ENCODE data around the gene JUP.

JUP gene

DNA sequence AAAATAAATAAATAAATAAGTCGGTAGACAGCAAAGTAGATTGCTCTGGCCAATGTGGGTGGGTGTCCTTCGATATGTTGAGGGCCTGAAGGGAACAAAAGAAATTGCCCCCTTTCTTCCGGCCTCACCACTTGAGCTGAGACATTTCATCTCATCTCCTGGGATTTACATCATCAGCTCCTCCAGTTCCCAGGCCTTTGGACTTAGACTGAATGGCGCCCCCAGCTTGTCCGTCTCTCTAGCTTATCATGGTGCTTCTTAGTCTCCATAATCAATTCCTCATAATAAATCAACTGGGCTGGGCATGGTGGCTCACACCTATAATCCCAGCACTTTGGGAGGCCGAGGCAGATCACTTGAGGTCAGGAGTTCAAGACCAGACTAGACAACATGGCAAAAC is 38.2 kb downstream of the JUP start:
- no peak for DNase-seq

DNA sequence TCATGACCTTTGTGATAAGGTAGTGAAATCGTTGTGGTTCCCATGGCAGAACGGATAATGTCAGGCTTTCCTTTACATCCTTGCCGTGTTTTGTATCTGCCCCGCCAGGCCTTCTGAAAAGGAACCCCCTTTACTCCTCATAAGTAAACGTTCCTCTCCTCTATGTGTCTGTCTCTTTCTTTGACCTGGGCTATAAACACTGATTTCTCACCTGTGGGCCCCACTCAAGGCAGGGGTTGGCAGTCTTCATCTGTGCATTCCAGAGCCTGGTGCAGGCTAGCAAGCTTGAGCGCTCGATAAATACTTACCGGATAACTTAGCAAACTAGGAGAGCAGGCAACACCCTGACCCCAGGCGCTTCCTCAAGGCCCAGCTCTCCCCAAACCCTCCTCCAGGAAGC is 44.8 kb downstream of the JUP start:
- no peak for DNase-seq

DNA sequence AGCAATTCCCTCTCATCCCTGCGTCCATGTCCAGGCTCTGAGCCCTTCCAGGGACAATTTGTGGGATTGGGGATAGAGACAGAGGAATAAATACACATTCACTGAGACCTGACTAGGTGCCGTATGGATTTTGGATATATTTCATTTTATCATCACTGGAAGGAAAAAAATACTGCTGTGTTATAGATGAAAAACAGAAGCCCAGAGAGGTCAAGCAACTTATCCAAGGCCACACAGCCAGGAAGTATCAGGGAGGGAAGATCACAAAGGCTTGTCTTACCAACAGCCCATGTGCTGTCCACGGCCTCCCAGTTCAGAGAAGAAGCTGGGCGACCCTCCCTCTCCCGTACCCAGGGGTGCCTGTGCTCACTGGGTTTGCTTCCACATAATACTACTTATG is 46.0 kb downstream of the JUP start:
- DNase-seq = no peak

DNA sequence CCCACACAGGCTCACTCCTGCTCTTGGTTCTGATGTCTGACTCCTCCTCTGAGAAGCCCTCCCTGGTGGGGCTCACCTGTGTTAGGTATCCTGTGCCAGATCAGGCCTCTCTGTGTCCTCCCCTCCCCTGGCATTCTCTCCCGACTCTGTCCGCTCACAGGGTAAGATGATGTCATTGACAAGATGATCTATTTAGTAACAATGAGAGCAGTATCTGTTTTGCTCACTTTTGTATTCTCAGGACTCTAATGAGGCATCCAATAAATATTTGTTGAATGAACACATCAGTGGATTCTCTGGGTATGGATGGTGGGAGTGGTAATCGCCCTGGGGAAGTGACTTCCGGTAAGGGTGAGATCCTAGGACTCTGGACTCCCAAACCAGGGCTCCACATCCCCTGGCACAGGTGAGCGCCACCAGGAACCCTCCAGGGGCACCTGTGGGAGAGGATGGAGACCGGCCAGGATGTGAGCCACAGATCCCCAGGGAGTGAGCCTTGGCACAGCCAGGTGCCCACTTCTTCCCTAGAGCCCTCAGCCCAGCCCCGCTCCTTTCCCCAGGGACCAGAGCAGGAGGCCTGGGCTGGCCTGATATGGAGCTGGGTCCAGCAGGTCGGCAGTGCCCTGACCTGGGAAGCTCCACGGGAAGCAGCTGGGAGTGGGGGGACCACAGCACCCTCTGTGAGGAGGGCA is 46.7 kb downstream of the JUP start:
- no peak for DNase-seq

DNA sequence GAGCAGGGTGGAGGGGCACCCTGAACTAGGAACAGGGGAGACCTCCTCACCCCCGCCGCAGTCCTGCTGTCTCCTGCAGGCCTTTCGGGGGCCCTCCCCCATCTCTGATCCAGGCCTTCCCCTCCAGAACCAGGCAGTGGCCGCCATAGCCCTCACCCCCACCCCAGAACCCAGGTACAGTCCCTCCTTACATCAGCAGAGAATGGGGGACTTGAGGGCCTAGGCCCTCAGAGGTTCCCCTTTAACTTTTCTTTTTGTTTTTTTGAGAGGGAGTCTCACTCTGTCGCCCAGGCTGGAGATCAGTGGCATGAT is 47.8 kb downstream of the JUP start:
- no peak for DNase-seq

DNA sequence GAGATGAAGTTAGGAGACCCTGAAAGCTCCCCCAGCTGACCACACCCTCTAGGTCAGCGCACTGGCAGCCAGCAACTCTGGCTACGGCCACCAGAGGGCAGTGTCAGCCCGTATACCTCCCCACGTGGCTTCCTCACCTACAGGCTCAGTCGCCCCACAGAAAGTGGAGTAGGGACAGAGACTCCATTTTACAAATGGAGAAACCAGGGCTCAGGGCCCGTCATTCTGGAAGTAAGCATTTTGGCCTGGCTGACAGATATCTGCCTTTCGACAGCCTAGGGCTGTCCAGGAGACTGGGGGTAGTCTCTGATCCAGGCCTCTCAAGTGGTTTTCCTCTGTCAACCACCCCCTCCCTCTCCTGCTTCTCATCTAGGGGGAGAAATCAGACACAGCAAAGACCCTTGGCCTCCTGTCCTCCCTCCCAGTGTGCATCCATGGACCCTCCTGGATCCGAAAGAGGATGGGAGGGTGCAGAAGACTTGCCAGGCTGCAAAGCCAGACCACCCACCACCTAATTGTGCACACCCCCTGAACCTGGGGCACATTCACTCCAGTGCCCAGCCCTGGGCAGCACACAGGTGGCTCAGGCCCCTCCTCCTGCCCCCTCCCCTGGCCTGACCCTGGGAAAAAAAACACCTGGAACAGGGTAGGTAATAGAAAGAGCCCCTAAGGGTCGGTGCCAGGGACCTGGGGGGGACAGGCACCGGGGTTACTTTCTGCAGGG is 48.3 kb downstream of the JUP start:
- DNase-seq = peak; percentile 36 to 67

DNA sequence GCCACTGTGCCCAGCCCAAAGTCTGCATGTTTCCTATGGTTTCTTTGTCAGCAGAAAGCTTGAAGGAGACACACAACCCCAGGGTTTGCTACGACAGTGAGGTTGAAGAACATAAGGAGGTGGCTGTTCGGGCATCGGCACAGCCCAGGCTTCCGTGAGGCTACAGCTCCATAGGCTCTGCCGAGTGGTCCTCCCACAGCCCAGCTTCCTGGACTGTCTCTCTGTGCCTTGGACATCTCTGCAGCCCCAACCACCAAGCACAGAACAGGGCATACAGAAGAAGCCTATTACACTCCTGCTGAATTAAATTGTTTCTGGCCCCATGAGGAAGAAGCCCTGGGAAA is 48.9 kb downstream of the JUP start:
- no peak for DNase-seq

DNA sequence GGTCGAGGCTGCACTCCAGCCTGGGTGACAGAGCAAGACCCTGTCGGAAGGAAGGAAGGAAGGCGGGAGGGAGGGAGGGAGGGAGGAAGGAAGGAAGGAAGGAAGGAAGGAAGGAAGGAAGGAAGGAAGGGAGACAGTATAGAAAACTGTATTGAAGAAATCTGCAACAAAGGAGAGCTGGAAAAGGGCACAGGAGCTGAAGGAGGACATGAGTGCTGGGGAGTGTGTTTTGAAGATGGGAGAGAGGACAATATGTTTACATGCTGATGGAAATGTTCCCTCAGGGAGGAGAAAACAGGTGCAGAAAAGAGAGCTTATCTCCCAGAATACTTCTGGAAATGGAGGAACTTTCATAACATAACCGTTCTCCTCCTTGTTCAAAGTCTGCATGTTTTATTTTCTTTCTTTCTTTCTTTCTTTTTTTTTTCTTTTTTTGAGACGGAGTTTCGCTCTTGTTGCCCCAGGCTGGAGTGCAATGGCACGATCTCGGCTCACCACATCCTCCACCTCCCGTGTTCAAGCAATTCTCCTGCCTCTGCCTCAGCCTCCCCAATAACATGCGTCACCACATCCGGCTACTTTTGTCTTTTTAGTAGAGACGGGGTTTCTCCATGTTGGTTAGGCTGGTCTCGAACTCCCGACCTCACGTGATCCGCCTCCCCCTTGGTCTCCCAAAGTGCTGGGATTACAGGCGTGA is 49.4 kb downstream of the JUP start:
- DNase-seq = no peak

DNA sequence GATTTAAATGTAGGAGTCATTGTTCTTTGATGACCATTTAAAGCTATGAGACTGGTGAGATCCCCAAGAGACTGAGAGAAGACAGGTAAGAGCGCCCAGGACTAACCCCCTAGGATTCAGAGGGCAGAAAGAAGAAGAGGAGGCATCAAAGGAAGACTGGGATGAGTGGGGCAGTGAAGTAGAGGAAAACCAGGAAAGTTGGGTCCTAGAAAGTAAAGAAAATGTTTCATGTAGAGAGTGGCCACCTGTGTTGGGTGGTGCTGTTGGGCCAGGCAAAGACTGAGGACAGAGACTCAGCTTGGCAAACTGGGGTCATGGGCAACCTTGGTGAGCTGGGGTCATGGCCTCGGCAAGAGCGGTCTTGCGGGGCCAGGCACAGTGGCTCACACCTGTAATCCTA is 50.8 kb downstream of the JUP start:
- DNase-seq = no peak

DNA sequence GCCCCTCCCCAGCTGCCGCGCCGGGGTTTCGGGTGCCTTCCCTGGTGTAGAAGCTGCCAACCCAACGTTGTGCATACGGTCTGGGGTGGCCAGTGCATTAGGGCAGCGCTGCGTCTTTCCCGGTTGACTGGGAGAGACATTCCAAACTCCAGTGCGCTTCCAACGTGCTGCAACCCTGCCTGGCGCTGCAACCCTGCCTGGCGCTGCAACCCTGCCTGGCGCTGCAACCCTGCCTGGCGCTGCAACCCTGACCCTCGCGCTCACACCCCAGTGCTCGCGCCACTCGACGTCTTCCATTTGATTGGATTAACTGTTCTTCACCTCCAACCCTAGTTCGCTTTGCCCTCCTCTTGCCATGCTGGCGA is 51.6 kb downstream of the JUP start:
- DNase-seq = no peak

DNA sequence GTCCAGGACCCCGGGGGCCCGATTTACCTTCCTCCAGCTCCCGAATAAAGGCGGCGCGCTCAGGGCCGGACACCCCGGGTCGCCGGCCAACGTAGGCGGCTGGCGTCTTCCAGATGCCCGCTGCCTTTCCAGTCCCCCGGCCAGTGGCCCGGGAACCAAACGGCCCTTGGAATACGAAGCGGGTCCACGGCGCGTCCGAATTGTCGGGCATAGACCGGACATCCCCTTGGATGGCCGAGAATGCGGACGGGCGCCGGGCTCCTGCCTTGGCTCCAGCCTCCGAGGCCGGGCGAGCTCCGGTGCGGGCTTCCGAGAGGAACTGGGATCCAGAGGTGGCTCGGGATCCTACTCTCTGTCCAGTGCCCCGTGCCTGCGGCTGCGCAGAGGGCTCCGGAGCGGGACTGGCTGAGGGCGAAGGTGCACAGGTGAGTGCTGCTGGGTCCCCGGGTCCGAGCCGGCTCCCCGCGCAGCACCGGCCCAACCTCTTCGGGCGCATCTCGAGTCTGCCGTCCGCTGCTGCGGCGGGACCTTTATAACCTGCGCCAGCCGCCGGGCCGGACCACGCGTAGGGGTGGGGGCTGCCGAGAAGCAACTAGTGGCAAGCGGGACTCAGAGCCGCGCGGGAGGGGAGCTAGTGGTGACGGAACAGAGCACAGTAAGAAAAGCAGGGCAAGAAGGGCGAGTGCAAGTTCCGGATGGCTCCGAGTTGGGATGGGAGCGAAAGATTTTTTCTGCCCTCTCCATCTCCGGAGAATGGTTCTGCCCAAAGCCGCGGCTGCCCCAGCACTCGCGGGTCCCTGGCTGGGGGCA is 52.2 kb downstream of the JUP start, which contains the start of gene HAP1:
Gene HAP1 (minus strand): TSS at position 505 of the 810 bp plus-strand sequence. CDS start 9 bp downstream, at position 496.
- DNase-seq = no peak

DNA sequence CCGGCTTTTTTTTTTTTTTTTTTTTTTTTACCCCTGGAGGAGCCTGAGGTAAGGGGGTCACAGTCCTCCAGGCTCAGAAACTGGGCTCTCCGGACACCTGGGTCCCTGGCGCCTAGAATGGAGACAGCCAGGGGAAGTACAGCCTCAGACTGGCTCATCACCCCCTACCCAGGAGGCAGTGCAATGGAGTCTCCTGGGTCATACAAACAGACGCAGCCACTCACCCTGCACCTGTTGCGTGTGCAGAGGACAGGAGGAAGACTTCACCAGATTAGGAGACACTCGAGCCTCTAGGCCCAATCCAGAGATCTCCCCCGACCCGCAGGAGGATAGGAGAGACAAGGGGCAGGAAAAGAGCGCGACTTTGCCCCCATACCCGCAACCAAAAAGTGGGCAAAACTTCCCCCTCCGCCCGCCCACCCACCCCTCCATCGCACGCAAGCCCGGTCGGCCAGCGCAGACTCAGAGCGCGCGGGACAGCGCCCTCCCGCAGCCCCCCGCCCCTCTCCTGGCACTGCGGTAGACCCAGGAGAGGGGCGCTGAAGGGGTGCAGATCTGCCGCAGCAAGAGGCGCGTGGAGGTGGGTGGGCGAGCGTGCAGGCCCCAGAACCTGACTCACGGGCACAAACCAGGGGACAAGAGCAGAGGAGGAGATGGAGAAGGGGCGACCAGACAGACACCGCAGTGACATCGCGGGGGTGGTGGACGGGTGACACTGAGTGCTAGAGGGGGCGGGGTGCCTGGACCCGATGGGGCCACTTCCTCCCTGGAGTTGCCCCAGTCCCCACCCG is 53.0 kb downstream of the JUP start:
- DNase-seq = no peak

DNA sequence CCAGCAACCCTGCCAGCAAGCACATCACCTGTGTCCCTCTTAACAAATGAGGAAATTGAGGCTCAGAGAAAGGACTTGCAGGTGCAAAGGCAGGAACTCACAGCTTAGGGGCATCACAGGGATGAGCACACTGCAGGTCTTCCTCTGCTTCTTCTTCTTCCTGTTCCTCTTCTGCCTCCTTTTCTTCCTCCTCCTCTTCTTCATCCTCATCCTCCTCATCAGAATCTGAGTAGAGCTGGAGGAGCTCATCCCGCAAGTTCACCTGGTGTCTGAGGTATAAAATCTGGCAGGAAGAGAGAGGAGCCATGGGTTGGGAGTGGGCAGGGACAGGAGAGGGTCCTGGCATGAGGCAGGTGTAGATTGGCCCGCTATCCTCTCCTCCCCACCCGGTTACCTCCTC is 54.7 kb downstream of the JUP start:
- no peak for DNase-seq

DNA sequence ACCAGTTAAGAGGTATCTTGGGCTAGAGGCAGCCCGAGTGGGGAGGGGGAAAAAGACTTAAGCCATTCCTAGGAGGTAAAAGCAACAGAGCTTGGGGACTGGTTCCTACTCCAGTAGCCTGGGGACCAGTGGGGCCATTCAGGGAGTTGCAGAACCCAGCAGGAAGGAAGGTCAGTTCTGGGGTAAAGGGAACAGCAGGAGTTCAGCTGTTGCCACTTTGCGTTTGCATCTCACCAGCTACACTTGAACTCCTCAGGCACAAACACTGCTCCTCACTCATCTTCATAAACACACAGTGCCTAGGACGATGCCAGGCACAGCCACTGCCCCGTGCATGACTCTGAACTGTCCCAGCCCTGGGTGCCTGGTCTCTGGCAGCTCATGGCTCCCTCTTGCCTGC is 56.0 kb downstream of the JUP start:
- no peak for DNase-seq

DNA sequence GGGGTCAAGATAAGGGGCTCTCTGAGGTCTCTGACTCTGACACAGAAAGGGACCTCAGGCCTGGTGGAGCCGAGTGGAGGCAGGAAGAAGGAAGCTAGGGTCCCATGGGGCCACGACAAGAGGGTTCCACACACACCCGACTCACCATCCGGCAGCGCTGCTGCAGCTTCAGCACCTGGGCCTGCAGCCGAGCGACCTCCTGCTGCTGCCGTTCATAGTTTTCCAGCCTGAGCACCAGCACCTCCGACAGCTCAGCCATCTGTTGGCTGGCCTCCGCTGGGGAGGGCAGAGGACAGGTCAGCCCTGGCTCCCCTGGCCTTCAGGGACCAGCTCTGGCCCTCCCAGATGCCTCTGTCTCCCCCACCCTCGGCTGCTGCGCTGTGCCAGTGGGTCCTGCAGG is 58.5 kb downstream of the JUP start:
- DNase-seq = no peak

DNA sequence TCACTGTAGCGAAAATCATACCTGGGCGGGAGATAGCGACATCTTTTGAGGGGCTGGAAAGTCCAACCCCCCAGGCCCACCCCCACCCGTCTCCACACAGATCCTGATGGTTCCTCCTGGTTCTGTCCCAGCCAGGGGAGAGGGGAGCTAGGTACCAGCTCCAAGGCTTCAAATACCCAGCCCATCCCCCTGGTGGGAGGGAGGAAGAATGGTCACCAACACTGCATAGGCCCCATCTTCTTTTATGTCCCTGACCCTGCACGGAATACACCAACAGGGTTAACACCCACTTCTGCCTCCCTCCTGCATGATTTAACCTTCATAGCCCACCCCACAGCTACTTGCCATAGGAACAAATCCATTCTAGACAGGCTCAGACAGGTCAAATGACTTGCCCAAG is 61.4 kb downstream of the JUP start:
- no peak for DNase-seq

DNA sequence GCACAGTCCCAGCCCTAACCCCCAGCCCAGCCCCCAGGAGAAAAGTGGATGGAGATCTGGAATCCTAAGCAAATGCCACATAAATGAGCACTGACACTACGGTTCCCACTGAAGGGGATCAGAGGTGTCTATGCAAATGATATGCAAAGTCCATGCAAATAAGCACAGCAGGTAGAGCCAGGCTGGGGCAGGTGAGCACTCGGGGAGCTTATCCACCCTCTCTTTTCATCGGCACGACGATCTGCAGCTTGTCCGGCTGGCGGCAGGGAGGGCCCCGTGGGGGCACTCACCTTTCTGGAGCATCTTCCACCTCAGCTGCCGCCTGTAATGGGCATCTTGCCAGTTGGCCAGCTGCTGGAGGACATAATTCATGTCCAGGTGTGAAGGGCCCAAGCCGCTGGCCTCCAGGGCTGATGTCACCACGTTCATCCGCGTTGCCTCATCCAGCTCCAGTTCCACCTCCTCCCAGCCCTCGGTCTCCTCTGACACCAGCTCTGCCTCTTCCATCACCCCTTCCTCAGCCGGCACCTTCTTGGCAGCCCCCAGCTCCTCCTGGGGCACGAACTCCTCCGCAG is 61.9 kb downstream of the JUP start:
- no peak for DNase-seq

DNA sequence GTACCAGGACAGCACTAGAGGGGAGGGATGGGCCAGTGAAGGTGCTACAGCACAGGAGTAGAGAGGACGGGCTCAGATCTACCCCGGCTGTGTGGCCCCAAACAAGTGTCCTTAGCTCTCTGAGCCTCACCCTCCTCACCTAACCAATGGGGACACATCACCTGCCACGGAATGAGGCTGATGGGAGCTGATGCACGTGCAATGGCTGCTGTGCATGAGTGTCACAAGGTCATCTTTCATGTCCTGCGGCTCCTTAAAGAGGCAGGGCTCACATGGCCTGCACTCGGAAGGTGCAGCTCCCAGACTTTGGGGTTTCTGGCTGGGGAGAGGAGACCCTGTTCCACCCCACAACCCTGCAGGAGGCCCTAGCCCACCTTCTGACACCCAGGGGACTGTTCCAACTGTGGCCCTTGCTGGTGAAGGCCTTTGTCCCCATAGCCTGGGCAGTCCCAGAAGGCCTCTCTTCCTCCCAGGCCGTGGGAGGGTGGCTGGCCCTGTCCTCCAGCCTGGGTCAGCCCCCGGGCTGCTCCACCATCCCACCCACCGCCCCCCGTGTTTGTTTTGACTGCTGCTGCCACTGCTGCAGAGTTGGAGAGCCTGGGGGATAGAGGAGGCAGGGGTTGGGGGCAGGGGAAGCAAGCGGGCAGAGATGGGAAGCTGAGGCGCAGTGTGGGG is 62.6 kb downstream of the JUP start:
- no peak for DNase-seq

DNA sequence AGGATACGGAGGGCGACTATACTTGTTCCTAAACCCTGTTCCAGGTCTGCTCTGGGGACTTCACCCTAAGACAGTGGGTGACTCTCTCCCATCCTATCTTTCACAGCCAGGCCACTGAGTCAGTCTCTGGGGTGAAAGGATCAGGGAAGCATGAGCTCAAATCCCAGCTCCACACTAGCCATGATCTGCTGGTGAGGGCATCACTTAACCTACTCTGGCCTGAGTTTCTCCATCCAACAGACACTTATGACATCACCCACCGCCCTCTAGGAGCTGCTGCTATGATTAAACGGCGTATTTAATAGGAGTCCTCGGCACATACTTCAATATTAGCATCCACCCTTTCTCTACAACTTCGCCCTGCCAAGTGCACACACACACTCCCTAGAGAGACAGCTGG is 64.3 kb downstream of the JUP start:
- no peak for DNase-seq

DNA sequence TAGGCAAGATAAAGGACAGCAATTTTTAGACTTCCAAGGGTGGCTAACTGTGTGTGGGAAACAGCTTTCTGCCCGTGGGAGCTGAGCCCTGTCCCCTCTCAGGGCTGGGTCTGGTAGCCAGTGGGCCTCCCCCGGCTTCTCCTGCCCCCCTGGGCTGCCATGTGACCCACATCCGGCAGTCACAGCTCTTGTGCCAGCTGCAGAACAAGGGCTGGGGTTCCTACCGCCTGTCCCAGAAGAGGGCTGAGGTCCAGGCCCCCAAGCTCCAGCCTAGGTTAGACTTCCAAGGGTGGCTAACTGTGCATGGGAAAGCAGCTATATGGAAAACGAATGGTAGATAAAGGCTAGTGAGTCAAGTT is 68.2 kb downstream of the JUP start:
- no peak for DNase-seq

DNA sequence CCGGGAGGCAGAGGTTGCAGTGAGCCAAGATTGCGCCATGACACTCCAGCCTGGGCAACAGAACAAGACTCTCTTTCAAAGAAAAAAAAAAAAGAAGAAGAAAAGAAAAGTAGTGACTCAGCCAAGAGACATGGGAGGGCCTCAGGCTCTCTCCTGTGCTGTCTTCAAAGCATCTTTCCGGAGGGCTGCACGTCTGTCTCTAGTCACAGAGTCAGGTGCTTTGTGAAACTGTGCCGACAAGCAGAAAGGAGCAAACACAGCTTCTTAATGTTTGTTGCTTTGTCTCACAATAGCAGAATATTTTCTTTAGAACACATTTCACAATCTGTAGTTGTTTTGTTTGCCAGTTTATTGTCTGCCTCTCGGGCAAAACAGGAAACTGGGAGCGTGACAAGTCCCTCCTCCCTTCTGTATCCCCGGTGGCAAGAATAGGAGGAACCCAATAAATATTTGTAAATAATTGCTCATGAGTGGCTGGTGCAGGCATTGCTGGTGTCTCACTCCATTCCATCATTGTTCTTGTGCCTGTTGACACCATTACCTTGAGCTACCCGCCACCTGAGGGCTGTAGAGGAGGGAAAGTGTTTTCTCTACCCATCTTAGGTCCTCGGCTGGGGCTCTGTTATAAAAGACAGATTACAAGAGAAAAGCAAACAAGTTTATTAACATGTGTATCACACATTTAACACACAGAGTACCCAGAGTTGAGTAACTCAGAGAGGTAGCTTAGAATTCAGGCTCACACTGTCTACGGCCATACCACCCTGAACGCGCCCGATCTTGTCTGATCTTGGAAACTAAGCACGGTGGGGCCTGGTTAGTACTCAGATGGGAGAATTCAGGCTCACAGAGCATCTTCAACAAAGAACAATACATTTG is 68.9 kb downstream of the JUP start:
- DNase-seq = no peak

Data from NCI-H187 (cell line).